PC-3 (cell line): ENCODE data around the gene MAB21L1. TPM values are rescaled to one million over a fixed set of nuclear protein-coding genes. Genes with fewer than 3 reads are reported as not detected.

ENCODE experiments used
- ATAC-seq: fragments of 200-7000 bp; cut with Tn5 transposase; 2 replicates; pipeline ENCODE4 v1.9.1; 2020; ENCODE audit warnings: mild to moderate bottlenecking, moderate library complexity
- BruUV-seq: library from RNA; stranded (reverse); fragments of 400-500 nt; replicated peaks from 2 replicates; lab custom pipeline; 2021; lab: Mats Ljungman, UMichigan
- CTCF ChIA-PET: fragments of 300-600 bp; sonication (Branson Sonifier 250); formaldehyde crosslinking; loops from one replicate; lab custom pipeline; 2022; ENCODE audit warnings: antibody characterized with exemption; lab: Charles Lee
- POLR2A ChIA-PET: fragments of 300-600 bp; sonication (Branson Sonifier 250); formaldehyde crosslinking; loops from one replicate; lab custom pipeline; 2022; ENCODE audit warnings: antibody characterized with exemption; ENCODE audit not compliant: unreplicated experiment; lab: Charles Lee
- DNase-seq: peaks from one replicate; pipeline ENCODE4 v3.0.0-alpha.2; 2015
- H2AFZ ChIP-seq: fragments of 300-600 bp; sonication (generic); 2 replicates; pipeline ENCODE4 v1.6.0; 2016; ENCODE audit warnings: antibody characterized with exemption, low read length
- H3F3A ChIP-seq: fragments of 300-600 bp; sonication (generic); one replicate; pipeline ENCODE4 v1.6.0; 2017; ENCODE audit warnings: antibody characterized with exemption, low read length, control low read depth, mild to moderate bottlenecking; ENCODE audit not compliant: unreplicated experiment
- H3K27ac ChIP-seq: fragments of 300-600 bp; sonication (generic); 2 replicates; pipeline ENCODE4 v1.5.1; 2016; ENCODE audit warnings: mild to moderate bottlenecking, low read length
- H3K27me3 ChIP-seq: fragments of 300-600 bp; sonication (generic); 2 replicates; pipeline ENCODE4 v1.6.1; 2016; ENCODE audit warnings: low read length, mixed read lengths
- H3K36me3 ChIP-seq: fragments of 300-600 bp; sonication (generic); 2 replicates; pipeline ENCODE4 v1.6.1; 2016; ENCODE audit warnings: low read depth, mixed run types, low read length, mixed read lengths
- H3K4me1 ChIP-seq: fragments of 300-600 bp; sonication (generic); 2 replicates; pipeline ENCODE4 v1.5.1; 2016; ENCODE audit warnings: low read length; ENCODE audit not compliant: insufficient read depth
- H3K4me2 ChIP-seq: fragments of 300-600 bp; sonication (generic); 2 replicates; pipeline ENCODE4 v1.6.0; 2016; ENCODE audit warnings: low read length
- H3K4me3 ChIP-seq: fragments of 300-600 bp; sonication (generic); 2 replicates; pipeline ENCODE4 v1.5.1; 2016; ENCODE audit warnings: mild to moderate bottlenecking, low read length, mixed read lengths
- H3K79me2 ChIP-seq: fragments of 300-600 bp; sonication (generic); 2 replicates; pipeline ENCODE4 v1.6.1; 2017; ENCODE audit warnings: low read length, mixed read lengths
- H3K9ac ChIP-seq: fragments of 300-600 bp; sonication (generic); 2 replicates; pipeline ENCODE4 v1.6.0; 2016; ENCODE audit warnings: mild to moderate bottlenecking, low read length
- H3K9me2 ChIP-seq: fragments of 300-600 bp; sonication (generic); replicated peaks from 2 replicates; pipeline ENCODE4 v1.6.1; 2016; ENCODE audit warnings: mixed run types, low read length, mixed read lengths
- H3K9me3 ChIP-seq: fragments of 300-600 bp; sonication (generic); 2 replicates; pipeline ENCODE4 v1.6.1; 2016; ENCODE audit warnings: low read length, mixed read lengths
- H4K20me1 ChIP-seq: fragments of 300-600 bp; sonication (generic); 2 replicates; pipeline ENCODE4 v1.6.1; 2016; ENCODE audit warnings: low read length, mixed read lengths
- CTCF ChIP-seq: fragments of 300-600 bp; sonication (generic); conservative IDR thresholded peaks from 2 replicates; pipeline ENCODE4 v1.5.1; 2017; ENCODE audit warnings: antibody characterized with exemption, low read depth, mild to moderate bottlenecking, low read length
- EZH2 ChIP-seq: fragments of 300-600 bp; sonication (generic); IDR thresholded peaks from one replicate; pipeline ENCODE4 v1.6.1; 2017; ENCODE audit warnings: antibody characterized with exemption, mild to moderate bottlenecking, low read length; ENCODE audit not compliant: unreplicated experiment
- EZH2phosphoT487 ChIP-seq: fragments of 300-600 bp; sonication (generic); IDR thresholded peaks from 2 replicates; pipeline ENCODE4 v1.6.1; 2018; ENCODE audit warnings: mild to moderate bottlenecking, antibody characterized with exemption, low read length, borderline replicate concordance
- intact Hi-C: fragments of 100-400 bp; cut with micrococcal nuclease; formaldehyde crosslinking; loops from 2 replicates; pipeline ENCODE4 v1.9.0; 2023
- total RNA-seq: library from RNA; depleted of rRNA; stranded (reverse); fragments of >200 nt; gene quantifications from 2 replicates; pipeline ENCODE4 v1.2.3, GENCODE V29; 2014

The MAB21L1 gene
- total RNA-seq, 1 experiment from 2014 or later, result not detected

DNA sequence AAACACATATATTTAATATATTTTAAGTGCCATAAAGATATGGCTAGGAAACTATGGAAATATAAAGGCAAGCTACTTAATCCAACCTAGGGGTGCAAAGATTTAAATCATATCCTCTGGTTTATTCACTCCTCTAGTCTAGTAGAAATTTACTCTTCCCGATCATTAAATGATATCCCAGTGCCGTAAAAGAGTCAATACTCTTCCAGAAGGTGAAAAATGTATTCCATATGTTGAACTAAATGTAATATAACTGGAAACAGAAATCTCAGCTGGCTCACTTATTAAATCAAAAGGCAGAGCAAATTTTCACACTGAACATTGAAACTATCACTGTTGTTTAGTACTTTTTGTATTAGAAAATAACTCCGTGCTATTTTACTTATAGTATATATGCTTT lies 11.1 kb downstream of the MAB21L1 start:
- POLR2A ChIA-PET, result no interaction called here
- no TSS peak for BruUV-seq
- H3F3A ChIP-seq, result no peaks in the 10 kb centered on the region
- ATAC-seq, result no peak
- H3K9ac ChIP-seq, result no peak overlapping the region
- CTCF ChIA-PET, result no interaction called here
- no peaks in the 10 kb centered on the region for H3K36me3 ChIP-seq
- TF ChIP-seq EZH2, result no peak
- TF ChIP-seq CTCF, result no peak
- no peak for TF ChIP-seq EZH2phosphoT487
- H2AFZ ChIP-seq, result no peak overlapping the region
- no peaks in the 10 kb centered on the region for H3K4me1 ChIP-seq
- no peaks in the 10 kb centered on the region for H3K9me2 ChIP-seq
- H3K27me3 ChIP-seq, result no peaks in the 10 kb centered on the region
- H3K79me2 ChIP-seq, result no peaks in the 10 kb centered on the region
- H3K9me3 ChIP-seq, result no peaks in the 10 kb centered on the region
- intact Hi-C loops, result no loop called here
- H3K4me3 ChIP-seq, result no peak overlapping the region
- DNase-seq, result no peak
- no peak overlapping the region for H3K27ac ChIP-seq
- no peaks in the 10 kb centered on the region for H4K20me1 ChIP-seq
- H3K4me2 ChIP-seq, result no peak overlapping the region

GRCh38 chr13:35460061-35460460 lies 16.4 kb downstream of the MAB21L1 start:
- Histone ChIP-seq H2AFZ (no peak overlapping the region), H3K9ac (no peak overlapping the region), H3K9me3 (no peaks in the 10 kb centered on the region), H3K27me3 (no peaks in the 10 kb centered on the region), H3K27ac (no peak overlapping the region), H3K79me2 (no peaks in the 10 kb centered on the region), H3K4me1 (no peaks in the 10 kb centered on the region), H3K9me2 (no peaks in the 10 kb centered on the region), H4K20me1 (no peaks in the 10 kb centered on the region), H3K4me3 (no peak overlapping the region), H3K4me2 (no peak overlapping the region), H3K36me3 (no peaks in the 10 kb centered on the region), H3F3A (no peaks in the 10 kb centered on the region)
- no TSS peak for BruUV-seq
- no peak for TF ChIP-seq EZH2phosphoT487
- TF ChIP-seq CTCF, result no peak
- TF ChIP-seq EZH2, result no peak
- ATAC-seq, result no peak
- intact Hi-C loops, result no loop called here
- ChIA-PET POLR2A (no interaction called here), CTCF (no interaction called here)
- no peak for DNase-seq

DNA sequence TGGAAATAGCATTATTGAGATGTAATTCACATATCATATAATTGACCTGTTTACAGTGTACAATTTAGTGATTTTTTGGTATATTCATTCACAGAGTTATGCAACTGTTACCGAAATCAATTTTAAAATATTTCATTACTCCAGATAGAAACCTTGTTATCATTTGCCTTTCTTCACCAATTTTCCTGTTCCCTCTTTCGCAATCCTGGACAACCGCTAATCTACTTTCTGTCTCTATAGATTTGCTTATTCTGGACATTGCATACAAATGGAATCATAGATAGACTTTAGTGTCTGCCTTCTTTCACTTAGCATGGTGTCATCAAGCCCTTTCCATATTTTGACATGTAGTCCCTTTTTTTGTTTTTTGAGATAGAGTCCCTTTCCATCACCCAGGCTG lies 19.2 kb downstream of the MAB21L1 start:
- TF ChIP-seq EZH2phosphoT487, result no peak
- TF ChIP-seq EZH2, result no peak
- no peak for TF ChIP-seq CTCF
- H3K4me3 ChIP-seq, result no peak overlapping the region
- no peak overlapping the region for H3K4me2 ChIP-seq
- H3K27ac ChIP-seq, result no peak overlapping the region
- ChIA-PET CTCF (no interaction called here), POLR2A (no interaction called here)
- no peaks in the 10 kb centered on the region for H3K36me3 ChIP-seq
- H3K4me1 ChIP-seq, result no peaks in the 10 kb centered on the region
- no TSS peak for BruUV-seq
- no peaks in the 10 kb centered on the region for H3K79me2 ChIP-seq
- no peak overlapping the region for H3K9ac ChIP-seq
- H2AFZ ChIP-seq, result no peak overlapping the region
- intact Hi-C loops, result no loop called here
- no peaks in the 10 kb centered on the region for H4K20me1 ChIP-seq
- no peak for DNase-seq
- no peak for ATAC-seq
- no peaks in the 10 kb centered on the region for H3K9me3 ChIP-seq
- H3K27me3 ChIP-seq, result no peaks in the 10 kb centered on the region
- no peaks in the 10 kb centered on the region for H3K9me2 ChIP-seq
- no peaks in the 10 kb centered on the region for H3F3A ChIP-seq
